ENCODE results near the gene PERM1.

GRCh38 chr1:938088-938683, 43.7 kb downstream of the PERM1 start:
- TF ChIP-seq CTCF (IDR thresholded peaks at IDR 0.05; ENCODE audit: low read length) (no peak; the same call in 1 of the 2 replicates), EZH2 (IDR thresholded peaks at IDR 0.05; ENCODE audit: borderline replicate concordance, low read length) (no peak)

All from OCI-LY1 (cell line).